ENCODE data around the gene LEKR1. TPM values are rescaled to one million over a fixed set of nuclear protein-coding genes. Genes with fewer than 3 reads are reported as not detected.
"Not testable (repeated sequence)": the region's sequence is repeated elsewhere in the genome, so short reads cannot be mapped to it uniquely, and the experiment has no call there.

LEKR1 gene
- total RNA-seq, 2 donors from 2014 or later, result 0.91 to 0.93 TPM

DNA sequence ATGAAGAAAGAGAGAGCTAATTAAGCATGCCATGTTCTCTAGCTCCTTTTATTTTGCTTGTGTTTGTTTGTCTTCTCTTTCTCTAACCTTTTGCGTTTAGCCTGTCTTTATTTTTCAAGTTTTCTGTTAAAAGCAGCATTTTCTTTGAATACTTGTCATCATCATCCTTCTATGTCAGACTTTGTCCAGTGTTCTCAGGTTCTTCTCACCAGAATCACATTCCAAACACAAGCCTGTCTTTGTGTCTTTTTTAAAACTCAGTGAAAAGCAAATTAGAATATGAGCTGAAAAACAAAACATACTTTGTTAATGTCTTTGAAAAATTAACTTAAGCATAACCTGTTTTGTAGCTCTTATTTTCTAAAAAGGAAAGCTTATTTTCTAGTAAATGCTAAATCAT is 62.4 kb downstream of the LEKR1 start:
- Mint-ChIP-seq H3K4me3 (no peak overlapping the region), H3K4me1 (no peaks in the 10 kb centered on the region), H3K27me3 (peaks cover under 1% of the 10 kb centered on the region), H3K9me3 (peaks cover 6% of the 10 kb centered on the region), H3K27ac (no peak overlapping the region), H3K36me3 (ENCODE audit: low read depth) (no peaks in the 10 kb centered on the region)
- ATAC-seq (replicated peaks), result no peak

DNA sequence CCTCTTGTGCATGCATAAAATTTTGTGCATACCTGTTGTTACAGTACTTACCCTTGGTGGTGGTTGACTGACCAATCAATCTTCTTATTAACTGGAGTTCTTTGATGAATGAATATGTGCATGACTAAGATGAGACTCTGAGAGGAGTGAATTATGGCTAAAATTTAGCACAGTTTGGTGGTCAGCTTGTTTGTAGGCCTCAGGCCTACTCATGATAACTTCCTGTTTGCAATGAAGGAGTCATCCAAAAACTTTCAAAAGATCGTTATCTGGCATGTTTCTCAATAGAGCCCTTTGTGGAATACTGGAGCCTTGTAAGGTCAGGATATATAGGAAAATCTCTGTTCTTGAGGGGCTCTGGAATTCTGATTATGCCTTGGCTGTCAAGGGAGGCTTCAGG is 66.5 kb downstream of the LEKR1 start:
- Mint-ChIP-seq H3K9me3 (peaks cover 9% of the 10 kb centered on the region), H3K27me3 (peaks cover 3% of the 10 kb centered on the region), H3K4me3 (no peak overlapping the region), H3K36me3 (ENCODE audit: low read depth) (no peaks in the 10 kb centered on the region), H3K4me1 (no peaks in the 10 kb centered on the region), H3K27ac (no peak overlapping the region)
- no peak for ATAC-seq (replicated peaks)

DNA sequence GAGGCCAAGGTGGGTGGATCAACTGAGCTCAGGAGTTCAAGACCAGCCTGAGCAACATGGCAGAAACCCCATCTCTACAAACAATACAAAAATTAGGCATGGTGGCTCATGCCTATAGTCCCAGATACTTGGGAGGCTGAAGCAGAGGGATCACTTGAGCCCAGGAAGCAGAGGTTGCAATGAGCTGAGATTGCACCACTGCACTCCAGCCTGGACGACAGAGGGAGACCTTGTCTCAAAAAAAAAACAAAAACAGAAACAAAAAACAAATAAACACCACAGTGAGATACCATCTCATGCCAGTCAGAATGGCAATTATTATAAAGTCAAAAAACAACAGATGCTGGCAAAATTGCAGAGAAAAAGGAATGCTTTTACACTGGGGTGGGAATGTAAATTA is 69.2 kb downstream of the LEKR1 start:
- not testable (repeated sequence) for H3K4me3 Mint-ChIP-seq; H3K4me1 Mint-ChIP-seq; H3K27me3 Mint-ChIP-seq; H3K9me3 Mint-ChIP-seq; H3K36me3 Mint-ChIP-seq (ENCODE audit: low read depth); ATAC-seq (replicated peaks); H3K27ac Mint-ChIP-seq

DNA sequence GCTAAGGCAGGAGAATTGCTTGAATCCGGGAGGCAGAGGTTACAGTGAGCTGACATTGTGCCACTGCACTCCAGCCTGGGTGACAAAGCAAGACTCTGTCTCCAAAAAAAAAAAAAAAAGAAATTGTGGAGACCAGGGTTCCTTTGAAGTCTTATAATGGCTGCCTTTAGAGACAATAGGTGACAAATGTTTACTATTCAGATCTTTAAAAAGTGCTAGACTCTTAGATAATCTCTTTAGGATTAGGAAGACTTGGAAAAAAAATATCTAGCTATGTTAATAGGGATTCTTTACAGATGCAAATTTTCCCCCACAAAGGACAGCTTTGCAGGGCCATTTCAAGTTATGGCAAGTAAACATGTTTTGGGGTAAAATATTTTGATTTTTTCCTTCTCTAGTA is 71.7 kb downstream of the LEKR1 start:
- not testable (repeated sequence) for H3K27ac Mint-ChIP-seq; H3K36me3 Mint-ChIP-seq (ENCODE audit: low read depth); H3K4me1 Mint-ChIP-seq; H3K27me3 Mint-ChIP-seq; H3K9me3 Mint-ChIP-seq; ATAC-seq (replicated peaks); H3K4me3 Mint-ChIP-seq

DNA sequence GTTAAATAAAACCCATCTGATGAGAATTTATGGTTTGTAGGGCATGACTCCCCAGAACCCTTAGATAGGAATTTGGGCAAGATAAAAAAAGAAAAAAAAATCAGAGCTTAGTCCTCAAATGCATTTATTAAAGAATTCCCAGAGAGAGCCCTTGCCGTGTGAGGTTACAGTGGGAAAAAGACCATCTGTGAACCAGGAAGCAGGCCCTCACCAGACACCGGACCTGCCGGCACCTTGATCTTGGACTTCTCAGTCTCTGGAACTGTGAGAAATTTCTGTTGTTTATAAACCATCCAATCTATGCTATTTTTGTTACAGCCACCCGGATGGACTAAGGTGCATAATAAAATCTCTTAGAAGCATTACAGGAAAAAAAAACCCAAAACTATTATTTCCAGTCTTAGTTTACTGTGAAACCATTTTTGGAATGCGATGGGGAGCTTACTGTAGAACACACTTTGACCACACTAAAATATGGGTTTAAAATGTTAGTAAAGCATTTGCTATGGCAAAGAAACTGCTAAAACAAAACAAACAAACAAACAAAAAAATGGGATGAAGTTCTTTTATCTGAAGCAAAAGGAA is 72.2 kb downstream of the LEKR1 start:
- Mint-ChIP-seq H3K4me1 (no peaks in the 10 kb centered on the region), H3K4me3 (no peak overlapping the region), H3K36me3 (ENCODE audit: low read depth) (no peaks in the 10 kb centered on the region), H3K9me3 (peaks cover 9% of the 10 kb centered on the region), H3K27ac (no peak overlapping the region), H3K27me3 (peaks cover 3% of the 10 kb centered on the region)
- ATAC-seq (replicated peaks), result no peak

DNA sequence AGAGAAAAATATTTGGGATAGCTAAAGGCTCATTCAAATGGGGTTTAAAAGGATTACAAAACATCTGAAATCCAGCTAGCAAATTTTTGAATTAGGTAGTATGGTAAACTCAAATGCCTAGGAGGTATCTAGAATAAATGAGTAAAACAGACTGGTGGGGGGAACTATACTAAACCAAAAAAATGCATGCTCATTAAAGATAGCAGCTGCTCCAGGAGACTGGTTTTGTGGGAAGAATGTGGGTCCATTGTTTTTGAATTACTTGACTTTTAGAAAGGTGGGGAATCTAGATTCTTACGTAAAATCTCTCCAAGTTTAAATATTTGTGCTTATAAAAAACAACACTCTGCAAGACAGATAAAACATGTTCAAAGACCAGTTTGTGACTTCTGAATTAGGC is 73.8 kb downstream of the LEKR1 start:
- ATAC-seq (replicated peaks), result no peak
- Mint-ChIP-seq H3K4me3 (no peak overlapping the region), H3K9me3 (no peaks in the 10 kb centered on the region), H3K4me1 (no peaks in the 10 kb centered on the region), H3K27me3 (no peaks in the 10 kb centered on the region), H3K36me3 (ENCODE audit: low read depth) (no peaks in the 10 kb centered on the region), H3K27ac (no peak overlapping the region)

DNA sequence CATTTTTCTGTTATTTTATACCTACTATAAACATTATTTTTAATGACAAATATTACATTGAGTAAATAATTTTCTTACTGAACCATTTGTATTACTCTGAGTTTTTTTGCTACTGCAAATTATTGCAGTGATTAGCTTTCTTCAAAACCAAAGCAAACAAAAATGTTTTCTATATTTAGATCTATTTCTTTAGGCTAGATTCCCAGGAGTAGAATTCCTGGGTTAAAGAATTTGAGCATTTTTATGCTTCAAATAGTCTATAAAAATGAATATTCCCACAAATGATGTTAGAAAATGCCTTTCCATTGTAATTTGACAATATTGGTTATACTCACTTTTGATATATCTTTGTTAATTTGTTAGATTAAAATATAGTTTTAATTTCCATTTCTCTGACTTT is 76.8 kb downstream of the LEKR1 start:
- no peaks in the 10 kb centered on the region for H3K4me1 Mint-ChIP-seq
- H3K9me3 Mint-ChIP-seq, result no peaks in the 10 kb centered on the region
- no peak for ATAC-seq (replicated peaks)
- H3K27me3 Mint-ChIP-seq, result no peaks in the 10 kb centered on the region
- H3K4me3 Mint-ChIP-seq, result no peak overlapping the region
- H3K27ac Mint-ChIP-seq, result no peak overlapping the region
- H3K36me3 Mint-ChIP-seq (ENCODE audit: low read depth), result no peaks in the 10 kb centered on the region

DNA sequence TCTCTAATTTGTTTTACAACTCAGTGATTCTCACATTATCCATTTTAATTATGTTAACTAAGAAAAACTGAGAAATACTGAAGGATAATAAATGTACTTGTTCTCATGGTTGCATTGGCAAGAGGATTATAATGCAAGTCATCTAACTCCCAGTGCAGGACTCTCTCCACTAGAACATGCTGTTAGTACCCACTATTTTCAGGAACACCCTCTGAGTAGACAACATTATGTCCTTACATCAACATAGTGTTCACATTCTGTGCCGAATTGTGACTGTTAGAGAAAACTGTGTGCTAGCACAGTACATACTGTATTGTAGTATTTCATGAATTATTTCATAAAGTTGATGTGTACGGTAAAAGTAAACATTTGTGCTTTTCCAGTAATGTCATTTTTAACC is 80.1 kb downstream of the LEKR1 start:
- no peak for ATAC-seq (replicated peaks)
- H3K36me3 Mint-ChIP-seq (ENCODE audit: low read depth), result no peaks in the 10 kb centered on the region
- no peak overlapping the region for H3K27ac Mint-ChIP-seq
- no peaks in the 10 kb centered on the region for H3K27me3 Mint-ChIP-seq
- H3K4me3 Mint-ChIP-seq, result no peak overlapping the region
- H3K9me3 Mint-ChIP-seq, result no peaks in the 10 kb centered on the region
- H3K4me1 Mint-ChIP-seq, result no peaks in the 10 kb centered on the region

DNA sequence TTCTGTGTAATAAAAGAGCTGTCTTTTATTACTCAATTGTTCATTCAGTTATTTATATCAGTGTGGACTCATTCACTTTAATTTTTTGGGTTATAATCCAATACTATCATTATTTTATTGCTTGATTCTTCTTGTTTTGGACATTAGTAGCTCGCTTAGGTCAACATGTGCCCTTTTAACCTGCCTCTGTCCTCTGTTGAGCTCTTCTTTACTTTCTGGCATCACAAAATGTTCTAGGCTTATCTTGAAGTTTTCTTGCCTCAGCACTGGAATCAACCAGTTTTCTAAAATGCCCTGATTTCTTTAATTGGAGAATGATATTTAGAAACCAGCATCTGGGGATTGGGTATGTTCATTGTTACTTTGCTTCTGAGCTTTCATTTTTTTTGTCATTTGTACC is 82.2 kb downstream of the LEKR1 start:
- Mint-ChIP-seq H3K4me3 (no peak overlapping the region), H3K9me3 (no peaks in the 10 kb centered on the region), H3K36me3 (ENCODE audit: low read depth) (no peaks in the 10 kb centered on the region), H3K27ac (no peak overlapping the region), H3K27me3 (no peaks in the 10 kb centered on the region), H3K4me1 (no peaks in the 10 kb centered on the region)
- no peak for ATAC-seq (replicated peaks)

DNA sequence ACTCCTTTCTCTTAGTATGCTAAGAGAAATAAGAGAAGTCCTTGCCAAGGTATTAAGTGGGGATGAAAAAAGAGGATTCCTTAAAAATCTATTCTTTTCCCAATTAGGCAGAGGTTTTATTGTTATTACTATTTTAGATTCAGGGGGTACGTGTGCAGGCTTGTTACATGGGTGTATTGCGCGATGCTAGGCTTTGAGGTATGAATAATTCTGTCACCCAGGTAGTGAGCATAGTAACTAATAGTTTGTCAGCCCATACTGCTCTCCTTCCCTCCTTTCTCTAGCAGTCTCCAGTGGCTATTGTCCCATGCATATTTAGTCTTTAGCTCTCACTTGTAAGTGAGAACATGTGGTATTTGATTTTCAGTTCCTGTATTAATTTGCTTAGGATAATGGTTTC is 83.9 kb downstream of the LEKR1 start:
- H3K4me3 Mint-ChIP-seq, result no peak overlapping the region
- H3K36me3 Mint-ChIP-seq (ENCODE audit: low read depth), result no peaks in the 10 kb centered on the region
- H3K27me3 Mint-ChIP-seq, result no peaks in the 10 kb centered on the region
- no peaks in the 10 kb centered on the region for H3K4me1 Mint-ChIP-seq
- H3K27ac Mint-ChIP-seq, result no peak overlapping the region
- ATAC-seq (replicated peaks), result no peak
- H3K9me3 Mint-ChIP-seq, result peaks cover 5% of the 10 kb centered on the region

DNA sequence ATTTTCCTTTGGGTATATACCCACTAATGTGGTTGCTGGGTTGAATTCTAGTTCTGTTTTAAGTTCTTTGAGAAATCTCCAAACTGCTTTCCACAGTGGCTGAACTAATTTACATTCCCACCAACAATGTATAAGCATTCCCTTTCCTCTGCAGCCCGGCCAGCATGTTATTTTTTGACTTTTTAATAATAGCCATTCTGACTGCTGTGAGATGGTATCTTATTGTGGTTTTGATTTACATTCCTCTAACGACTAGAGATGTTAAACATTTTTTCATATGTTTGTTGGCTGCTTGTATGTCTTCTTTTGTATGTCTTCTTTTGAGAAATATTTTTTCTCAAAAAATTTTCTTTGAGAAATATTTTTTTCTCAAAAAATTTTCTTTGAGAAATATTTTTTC is 84.7 kb downstream of the LEKR1 start:
- H3K36me3 Mint-ChIP-seq (ENCODE audit: low read depth); H3K27me3 Mint-ChIP-seq; ATAC-seq (replicated peaks); H3K9me3 Mint-ChIP-seq; H3K4me3 Mint-ChIP-seq; H3K4me1 Mint-ChIP-seq; H3K27ac Mint-ChIP-seq: not testable (repeated sequence)

DNA sequence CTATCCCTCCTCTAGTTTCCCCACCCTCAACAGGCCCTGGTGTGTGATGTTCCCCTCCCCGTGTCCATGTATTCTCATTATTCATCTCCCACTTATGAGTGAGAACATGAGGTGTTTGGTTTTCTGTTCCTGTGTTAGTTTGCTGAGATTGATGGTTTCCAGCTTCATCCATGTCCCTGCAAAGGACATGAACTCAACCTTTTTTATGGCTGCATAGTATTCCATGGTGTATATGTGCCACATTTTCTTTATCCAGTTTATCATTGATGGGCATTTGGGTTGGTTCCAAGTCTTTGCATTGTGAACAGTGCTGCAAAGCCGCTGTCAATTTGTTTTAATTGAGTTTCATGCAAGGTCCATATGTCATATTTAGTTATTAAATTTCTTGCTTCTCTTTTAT is 88.1 kb downstream of the LEKR1 start:
- not testable (repeated sequence) for H3K36me3 Mint-ChIP-seq (ENCODE audit: low read depth); H3K27me3 Mint-ChIP-seq; ATAC-seq (replicated peaks); H3K4me3 Mint-ChIP-seq; H3K27ac Mint-ChIP-seq; H3K4me1 Mint-ChIP-seq; H3K9me3 Mint-ChIP-seq

DNA sequence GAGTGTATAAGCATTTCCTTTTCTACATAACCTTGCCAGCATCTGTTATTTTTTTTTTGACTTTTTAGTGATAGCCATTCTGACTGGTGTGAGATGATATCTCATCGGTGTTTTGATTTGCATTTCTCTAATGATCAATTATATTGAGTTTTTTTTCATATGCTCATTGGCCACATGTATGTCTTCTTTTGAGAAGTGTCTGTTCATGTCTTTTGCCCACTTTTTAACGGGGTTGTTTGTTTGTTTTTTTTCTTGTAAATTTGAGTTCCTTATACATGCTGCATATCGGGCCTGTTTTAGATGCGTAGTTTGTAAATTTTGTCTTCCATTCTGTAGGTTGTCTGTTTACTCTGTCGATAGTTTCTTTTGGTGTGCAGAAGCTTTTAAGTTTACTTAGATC is 89.2 kb downstream of the LEKR1 start:
- no peak for ATAC-seq (replicated peaks)
- Mint-ChIP-seq H3K9me3 (peaks cover 5% of the 10 kb centered on the region), H3K4me1 (no peaks in the 10 kb centered on the region), H3K4me3 (no peak overlapping the region), H3K36me3 (ENCODE audit: low read depth) (no peaks in the 10 kb centered on the region), H3K27me3 (peaks cover 3% of the 10 kb centered on the region), H3K27ac (no peak overlapping the region)

DNA sequence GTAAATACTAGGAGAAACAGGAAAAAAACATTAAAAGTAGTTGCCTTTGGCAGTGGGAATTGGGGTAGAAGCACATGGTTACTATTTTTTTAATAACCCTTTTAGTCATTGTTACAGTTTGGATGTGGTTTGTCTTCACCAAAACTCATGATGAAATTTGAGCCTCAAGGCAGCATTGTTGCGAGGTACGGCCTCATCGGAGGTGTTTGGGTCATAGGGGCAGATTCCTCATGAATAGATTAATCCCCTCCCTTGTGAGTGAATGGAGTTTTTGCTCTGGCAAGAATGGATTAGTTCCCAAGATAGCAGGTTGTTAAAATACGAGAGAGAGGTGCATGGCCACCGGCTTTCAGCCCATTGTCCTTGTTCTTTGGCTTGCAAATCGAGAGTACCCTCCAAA is 92.6 kb downstream of the LEKR1 start:
- H3K4me1 Mint-ChIP-seq, result no peaks in the 10 kb centered on the region
- H3K27me3 Mint-ChIP-seq, result peaks cover 3% of the 10 kb centered on the region
- H3K4me3 Mint-ChIP-seq, result no peak overlapping the region
- ATAC-seq (replicated peaks), result no peak
- peaks cover 5% of the 10 kb centered on the region for H3K9me3 Mint-ChIP-seq
- no peaks in the 10 kb centered on the region for H3K36me3 Mint-ChIP-seq (ENCODE audit: low read depth)
- H3K27ac Mint-ChIP-seq, result no peak overlapping the region

DNA sequence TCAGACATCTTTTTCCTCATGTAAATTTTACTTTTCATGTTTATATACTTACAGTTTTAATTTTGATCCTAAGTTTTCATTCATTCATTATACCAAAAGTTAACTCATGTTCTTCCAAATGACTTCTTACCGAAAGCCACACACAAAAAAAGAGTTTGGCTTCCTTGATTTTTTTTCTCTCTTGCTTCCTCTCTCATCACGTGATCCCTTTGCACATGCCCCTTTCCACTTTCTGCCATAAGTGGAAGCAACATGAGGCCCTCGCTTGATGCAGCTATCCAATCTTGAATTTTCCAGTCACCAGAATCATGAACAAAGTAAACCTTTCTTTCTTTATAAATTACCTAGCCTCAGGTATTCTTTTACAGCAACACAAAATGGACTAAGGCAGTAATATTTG is 93.7 kb downstream of the LEKR1 start:
- Mint-ChIP-seq H3K36me3 (ENCODE audit: low read depth) (no peaks in the 10 kb centered on the region), H3K4me1 (no peaks in the 10 kb centered on the region), H3K9me3 (peaks cover under 1% of the 10 kb centered on the region), H3K27ac (no peak overlapping the region), H3K27me3 (peaks cover 3% of the 10 kb centered on the region), H3K4me3 (no peak overlapping the region)
- ATAC-seq (replicated peaks), result no peak

DNA sequence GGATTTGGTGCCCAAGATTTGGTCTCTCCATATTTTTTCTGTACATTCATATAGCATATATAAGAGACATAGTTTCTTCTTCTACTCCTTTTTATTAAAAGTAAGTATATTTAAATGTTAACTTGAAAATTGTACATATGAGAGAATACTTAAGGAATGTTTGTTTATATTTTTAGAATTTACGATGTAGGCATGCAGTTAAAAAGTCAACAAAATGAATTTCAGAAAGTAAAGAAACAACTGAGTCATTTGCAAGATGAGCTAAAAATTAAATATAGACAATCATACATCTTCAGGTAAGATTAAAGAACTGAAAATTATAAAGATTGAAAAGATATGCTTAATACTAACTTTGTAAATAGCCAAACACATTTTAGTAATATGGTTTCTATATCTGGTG is 94.2 kb downstream of the LEKR1 start:
- ATAC-seq (replicated peaks), result no peak
- H3K9me3 Mint-ChIP-seq, result no peaks in the 10 kb centered on the region
- H3K4me1 Mint-ChIP-seq, result no peaks in the 10 kb centered on the region
- no peak overlapping the region for H3K27ac Mint-ChIP-seq
- no peaks in the 10 kb centered on the region for H3K36me3 Mint-ChIP-seq (ENCODE audit: low read depth)
- no peak overlapping the region for H3K4me3 Mint-ChIP-seq
- H3K27me3 Mint-ChIP-seq, result peaks cover 3% of the 10 kb centered on the region
